ENCODE results near the gene DSC1. TPM values are rescaled to one million over a fixed set of nuclear protein-coding genes. Genes with fewer than 3 reads are reported as not detected.
A peak's percentile ranks its signal among the peaks of the same experiment; 100 is the strongest.

Gene DSC1
- total and polyA plus RNA-seq, 2 of the 13 experiments (the other 11 are each of a cell fraction or from before 2014, with no cell fraction given), result not detected

GRCh38 chr18:31101183-31102024 is 61.3 kb downstream of the DSC1 start (continued):
- TF ChIP-seq IKZF5 (CRISPR knock-in tag; IDR thresholded peaks at IDR 0.05) (no peak; the same call in 1 of the 2 replicates), RAD21 (CRISPR knock-in tag; IDR thresholded peaks at IDR 0.05) (no peak), JDP2 (CRISPR knock-in tag; IDR thresholded peaks at IDR 0.05; ENCODE audit: borderline replicate concordance) (no peak; the same call in 1 of the 2 replicates), MIXL1 (CRISPR knock-in tag; IDR thresholded peaks at IDR 0.05) (no peak), FOSL2 (CRISPR knock-in tag; IDR thresholded peaks at IDR 0.05) (peak; percentile 39), ZNF33A (CRISPR knock-in tag; IDR thresholded peaks at IDR 0.05; ENCODE audit: borderline replicate concordance) (no peak), NCOA5 (CRISPR knock-in tag; IDR thresholded peaks at IDR 0.05) (no peak), SMC3 (IDR thresholded peaks at IDR 0.05; ENCODE audit: low read length) (no peak), ZBTB21 (CRISPR knock-in tag; IDR thresholded peaks at IDR 0.05) (no peak), GLMP (CRISPR knock-in tag; IDR thresholded peaks at IDR 0.05; ENCODE audit: borderline replicate concordance) (no peak), MAF1 (CRISPR knock-in tag; IDR thresholded peaks at IDR 0.05; ENCODE audit: borderline replicate concordance) (no peak), HIC2 (CRISPR knock-in tag; IDR thresholded peaks at IDR 0.05; ENCODE audit: low read depth) (no peak), ZNF24 (IDR thresholded peaks at IDR 0.05) (no peak), HHEX (CRISPR knock-in tag; IDR thresholded peaks at IDR 0.05) (no peak), ARNTL (CRISPR knock-in tag; IDR thresholded peaks at IDR 0.05) (peak; percentile 40; the same call in 1 of the 2 replicates), CHD4 (IDR thresholded peaks at IDR 0.05; ENCODE audit: borderline replicate concordance, low read length) (no peak), ZNF556 (CRISPR knock-in tag; IDR thresholded peaks at IDR 0.05; ENCODE audit: borderline replicate concordance) (peak; percentile 56; the same call in 1 of the 2 replicates)

All from HepG2 (cell line).